IPS-11a (cell line): ENCODE measurements around the gene SCAI.
"Not testable (repeated sequence)": the region's sequence is repeated elsewhere in the genome, so short reads cannot be mapped to it uniquely, and the experiment has no call there.

Experiments used
- H3K4me3 ChIP-seq: one replicate; pipeline ENCODE4 v1.5.1; 2013; ENCODE audit warnings: low read depth, low read length, control low read depth

SCAI gene

DNA sequence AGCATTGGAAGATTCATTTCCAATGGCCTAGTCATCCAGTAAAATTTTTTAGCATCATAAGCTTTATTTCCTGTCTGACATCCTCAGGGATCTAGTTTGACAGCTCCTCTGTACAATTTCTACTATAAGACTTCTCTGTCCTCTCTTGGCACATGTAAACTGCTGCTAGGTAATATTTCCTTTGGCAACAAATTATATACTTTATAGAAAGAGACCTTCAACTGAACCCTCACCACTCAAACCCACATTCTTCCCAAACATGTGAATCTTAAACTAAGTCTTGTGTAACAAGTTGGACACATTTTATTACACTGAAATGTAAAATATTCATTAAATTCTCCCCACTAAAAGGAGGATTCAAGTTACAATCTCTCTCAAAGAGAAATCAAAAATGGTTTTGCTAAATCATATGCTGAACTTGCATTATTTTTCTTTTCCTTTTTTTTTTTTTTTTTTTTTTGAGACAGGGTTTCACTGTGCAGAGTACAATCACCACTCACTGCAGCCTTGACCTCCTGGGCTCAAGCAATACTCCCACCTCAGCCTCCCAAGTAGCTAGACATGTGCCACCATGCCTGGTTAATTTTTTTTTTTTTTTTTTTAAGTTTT, 36.9 kb downstream of the SCAI start:
- H3K4me3 ChIP-seq, result no peak overlapping the region

DNA sequence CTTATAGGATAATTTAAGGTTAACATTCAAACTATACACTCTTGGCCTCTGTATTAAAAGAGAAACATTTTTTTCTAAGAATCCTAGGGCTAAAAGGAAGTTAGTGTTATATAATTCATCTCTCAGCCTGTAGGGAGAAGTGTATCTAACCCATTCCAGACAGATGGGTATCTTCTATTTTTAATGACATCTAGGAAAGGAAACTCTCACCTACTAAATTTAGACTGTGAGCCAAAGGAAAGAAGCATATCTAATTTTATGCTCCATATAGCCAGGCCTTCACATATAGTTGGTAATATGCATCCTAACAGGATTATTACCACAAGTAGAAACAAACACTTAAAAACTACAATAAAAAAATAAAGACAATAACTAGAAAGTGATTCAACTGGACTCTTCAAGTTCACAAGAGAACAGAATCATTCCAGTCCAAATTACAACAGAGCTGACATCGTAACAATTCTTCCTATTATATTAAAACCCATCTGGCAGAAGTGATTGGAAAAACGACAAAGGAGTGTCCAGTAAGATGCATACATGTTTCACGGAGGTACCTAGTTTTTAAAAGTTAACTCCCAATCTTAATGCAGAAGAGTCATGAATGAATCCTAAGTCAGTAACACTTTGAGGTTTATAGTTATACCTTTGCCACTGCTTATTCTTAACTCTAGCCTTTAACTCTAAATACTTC, 39.4 kb downstream of the SCAI start:
- no peak overlapping the region for H3K4me3 ChIP-seq

DNA sequence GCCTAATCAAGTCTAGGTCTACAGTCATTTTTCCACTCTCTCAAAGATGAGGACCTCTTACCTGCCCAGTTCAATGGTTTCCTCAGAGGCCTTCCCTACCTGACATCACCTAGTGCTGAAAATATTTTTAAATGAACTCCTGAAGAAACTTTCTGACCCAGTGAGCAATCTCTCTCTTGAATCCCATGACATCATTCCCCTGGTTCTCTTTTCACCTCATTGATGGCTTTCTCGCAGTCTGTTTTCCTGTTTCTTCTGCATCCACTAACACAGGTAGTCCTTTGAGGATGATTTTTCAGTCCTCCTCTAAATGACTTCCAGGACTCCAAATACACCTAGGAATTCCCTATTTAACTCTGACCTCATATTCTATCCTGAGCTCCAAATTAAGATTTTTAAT, 40.3 kb downstream of the SCAI start:
- H3K4me3 ChIP-seq, result no peak overlapping the region

- H3K4me3 ChIP-seq, result no peak overlapping the region
Observed at GRCh38 chr9:125100822-125101221, 42.5 kb downstream of the SCAI start.

DNA sequence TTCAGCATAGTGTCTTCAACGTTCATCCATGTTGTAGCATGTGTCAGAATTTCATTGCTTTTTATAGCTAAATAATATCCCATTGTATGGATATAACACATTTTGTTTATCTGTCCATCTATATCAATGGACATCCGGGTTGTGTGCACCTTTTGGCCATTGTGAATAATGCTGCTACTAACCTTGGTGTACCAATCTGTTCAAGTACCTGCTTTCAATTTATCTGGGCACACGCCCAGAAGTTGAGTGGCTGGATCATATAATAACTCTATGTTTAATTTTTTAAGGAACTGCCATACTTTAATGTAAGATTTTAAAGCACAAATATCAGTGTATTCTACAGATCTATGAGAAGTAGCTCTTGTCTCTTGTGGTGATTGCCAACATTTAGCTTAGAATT, 43.5 kb downstream of the SCAI start:
- no peak overlapping the region for H3K4me3 ChIP-seq

GRCh38 chr9:125095821-125096443, 47.4 kb downstream of the SCAI start:
- H3K4me3 ChIP-seq, result no peak overlapping the region

- no peak overlapping the region for H3K4me3 ChIP-seq
Observed at GRCh38 chr9:125091121-125091520, 52.2 kb downstream of the SCAI start.

- no peak overlapping the region for H3K4me3 ChIP-seq
Observed at GRCh38 chr9:125089331-125089730, 54.0 kb downstream of the SCAI start.

- H3K4me3 ChIP-seq, result no peak overlapping the region
Observed at GRCh38 chr9:125088752-125089151, 54.6 kb downstream of the SCAI start.

GRCh38 chr9:125085703-125086477, 57.4 kb downstream of the SCAI start:
- no peak overlapping the region for H3K4me3 ChIP-seq

DNA sequence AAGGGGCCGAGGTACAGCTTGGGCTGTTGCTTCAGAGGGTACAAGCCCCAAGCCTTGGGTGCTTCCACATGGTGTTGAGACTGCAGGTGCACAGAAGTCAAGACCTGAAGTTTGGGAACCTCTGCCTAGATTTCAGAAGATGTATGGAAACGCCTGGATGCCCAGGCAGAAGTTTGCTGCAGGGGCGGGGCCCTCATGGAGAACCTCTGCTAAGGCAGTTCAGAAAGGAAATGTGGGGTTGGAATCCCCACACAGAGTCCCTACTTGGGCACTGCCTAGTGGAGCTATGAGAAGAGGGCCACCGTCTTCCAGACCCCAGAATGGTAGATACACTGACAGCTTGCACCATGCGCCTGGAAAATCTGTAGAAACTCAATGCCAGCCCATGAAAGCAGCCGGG, 61.1 kb downstream of the SCAI start:
- H3K4me3 ChIP-seq, result not testable (repeated sequence)

DNA sequence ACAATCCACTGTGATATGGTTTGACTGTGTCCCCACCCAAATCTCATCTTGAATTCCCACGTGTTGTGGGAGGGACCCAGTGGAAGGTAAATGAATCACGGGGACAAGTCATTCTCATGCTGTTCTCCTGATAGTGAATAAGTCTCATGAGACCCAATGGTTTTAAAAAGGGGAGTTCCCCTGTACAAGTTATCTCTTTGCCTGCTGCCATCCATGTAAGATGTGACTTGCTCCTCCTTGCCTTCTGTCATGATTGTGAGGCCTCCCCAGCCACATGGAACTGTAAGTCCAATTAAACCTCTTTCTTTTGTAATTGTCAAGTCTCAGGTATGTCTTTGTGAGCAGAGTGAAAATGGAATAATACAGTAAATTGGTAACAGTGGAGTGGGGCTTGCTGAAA, 62.5 kb downstream of the SCAI start:
- not testable (repeated sequence) for H3K4me3 ChIP-seq

- no peak overlapping the region for H3K4me3 ChIP-seq
Observed at GRCh38 chr9:125079931-125080330, 63.4 kb downstream of the SCAI start.

- no peak overlapping the region for H3K4me3 ChIP-seq
Observed at GRCh38 chr9:125075997-125076396, 67.3 kb downstream of the SCAI start.

GRCh38 chr9:125074976-125075375, 68.4 kb downstream of the SCAI start:
- no peak overlapping the region for H3K4me3 ChIP-seq

DNA sequence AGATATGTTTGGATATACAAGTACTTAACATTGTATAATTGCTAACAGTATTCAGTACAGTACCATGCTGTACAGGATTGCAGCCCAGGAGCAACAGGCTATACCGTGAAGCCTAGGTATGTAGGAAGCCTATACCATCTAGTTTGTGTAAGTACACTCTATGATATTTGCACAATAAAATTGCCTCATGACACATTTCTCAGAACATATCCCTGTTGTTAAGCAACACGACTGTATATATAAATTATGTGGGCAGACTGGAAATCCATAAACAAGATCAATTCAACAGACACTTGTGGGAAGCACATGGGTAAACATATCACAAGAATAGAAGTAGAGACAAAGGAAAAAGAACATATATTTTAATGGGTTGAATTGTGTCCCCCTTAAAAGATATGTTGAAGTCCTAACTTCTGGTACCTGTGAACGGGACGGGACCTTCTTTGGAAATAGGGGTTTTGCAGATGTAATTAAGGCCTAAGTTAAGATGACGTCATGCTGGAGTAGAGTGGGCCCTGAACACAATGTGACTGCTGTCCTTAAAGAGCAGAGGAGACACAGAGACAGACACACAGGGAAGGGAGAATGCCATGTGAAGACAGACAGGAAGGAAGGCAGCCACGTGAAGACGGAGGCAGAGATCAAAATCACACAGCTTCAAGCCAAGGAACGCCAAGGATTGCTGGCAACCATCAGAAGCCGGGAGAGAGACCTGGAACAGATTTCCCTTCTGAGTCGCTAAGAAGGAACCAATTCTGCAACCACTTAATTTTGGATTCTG, 76.3 kb downstream of the SCAI start:
- no peak overlapping the region for H3K4me3 ChIP-seq

- H3K4me3 ChIP-seq, result no peak overlapping the region
Observed at GRCh38 chr9:125061391-125061790, 81.9 kb downstream of the SCAI start.

DNA sequence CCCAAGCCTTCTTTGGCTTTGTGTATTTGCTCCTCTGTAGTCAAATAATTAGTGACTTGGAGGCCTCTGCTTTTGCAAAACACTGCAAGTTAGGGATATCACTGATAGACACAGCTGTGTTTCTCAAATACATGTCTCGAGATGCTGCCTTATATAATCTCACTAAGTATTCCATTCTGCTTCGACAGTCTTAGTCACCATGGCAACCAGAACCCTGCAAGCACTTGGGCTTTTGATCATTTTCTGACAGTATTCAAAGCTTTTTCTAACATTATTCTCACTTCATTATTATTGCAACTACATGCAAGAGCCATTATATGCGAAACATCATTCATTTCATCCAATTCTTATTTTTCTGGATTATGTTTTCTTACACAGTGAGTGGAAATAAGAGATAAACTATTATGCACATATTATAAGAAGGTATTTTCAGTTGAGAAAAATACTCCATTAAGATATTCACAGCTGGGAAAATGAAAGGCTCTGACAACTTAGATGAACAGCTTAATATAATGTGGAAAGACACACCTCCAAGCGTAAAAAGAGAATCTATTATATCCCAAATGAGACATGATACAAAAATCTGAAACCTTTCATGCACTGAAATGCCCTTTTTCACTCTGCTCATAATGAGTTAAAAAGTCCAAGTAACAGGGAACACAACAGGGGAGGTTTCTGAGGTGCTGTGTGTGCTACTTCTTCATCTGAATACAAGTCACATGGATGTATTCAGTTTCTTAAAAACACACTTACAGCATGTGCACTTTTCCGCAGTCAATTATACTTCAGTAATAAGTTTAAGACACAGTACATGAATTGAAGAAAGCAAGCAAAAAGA, 93.9 kb downstream of the SCAI start:
- H3K4me3 ChIP-seq, result no peak overlapping the region

- no peak overlapping the region for H3K4me3 ChIP-seq
Observed at GRCh38 chr9:125043631-125044030, 99.7 kb downstream of the SCAI start.

DNA sequence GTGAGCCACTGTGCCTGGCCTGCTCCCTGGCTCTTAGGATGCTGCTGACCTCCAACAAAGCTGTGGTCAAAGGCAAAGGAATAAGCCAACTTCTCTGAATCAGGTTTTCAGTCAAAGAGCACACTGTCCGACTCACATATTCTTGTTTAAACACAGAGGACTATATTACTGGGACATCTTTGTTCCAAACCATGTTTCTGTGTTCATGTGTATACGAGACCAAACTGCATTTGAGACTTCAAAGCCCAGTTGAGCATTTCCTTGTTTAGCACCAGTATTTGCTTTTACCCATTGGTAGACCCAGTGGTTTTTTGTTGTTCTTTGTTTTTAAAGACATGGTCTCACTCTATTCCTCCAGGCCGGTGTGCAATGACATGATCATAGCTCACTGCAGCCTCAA, 100.2 kb downstream of the SCAI start:
- H3K4me3 ChIP-seq, result no peak overlapping the region
